ENCODE measurements around the gene WWOX. TPM values are rescaled to one million over a fixed set of nuclear protein-coding genes. Genes with fewer than 3 reads are reported as not detected.

The WWOX gene
- polyA plus RNA-seq, 4 donors: 4.9 to 15.8 (median 7.0) TPM

- FAIRE-seq: no peak
These were observed 472.5 kb downstream of the WWOX start for GRCh38 chr16:78571898-78572358.

GRCh38 chr16:78574571-78574970, 475.1 kb downstream of the WWOX start:
- Histone ChIP-seq H3K4me1 (ENCODE audit: control insufficient read depth in 3 of 3, insufficient read depth in 2 of 3, low read depth in 1 of 3, low read length in 2 of 3) (no peaks in the 10 kb centered on the region), H3K4me3 (ENCODE audit: low read depth in 1 of 3, low read length in 3 of 3) (no peak overlapping the region), H3K27me3 (ENCODE audit: control insufficient read depth in 3 of 3, insufficient read depth in 3 of 3, low read length in 3 of 3) (no peaks in the 10 kb centered on the region), H3K9me3 (ENCODE audit: control insufficient read depth in 2 of 2, insufficient read depth in 1 of 2, low read depth in 1 of 2, low read length in 1 of 2) (peaks cover 0 to 3% of the 10 kb centered on the region in 2 donors), H3K36me3 (ENCODE audit: control insufficient read depth in 3 of 3, insufficient read depth in 2 of 3, low read depth in 1 of 3, low read length in 3 of 3) (no peaks in the 10 kb centered on the region), H3K27ac (ENCODE audit: low read depth in 1 of 3, low read length in 2 of 3) (no peak overlapping the region)
- FAIRE-seq: no peak
- 75 to 91% (median 85%) methylated on average over 2 of the region's 2 CpGs for WGBS, 3 donors
- DNase-seq: no peak

More at GRCh38 chr16:78571898-78572358, 472.5 kb downstream of the WWOX start:
- Histone ChIP-seq H3K27ac (ENCODE audit: low read depth in 1 of 3, low read length in 2 of 3) (no peak overlapping the region), H3K4me1 (ENCODE audit: control insufficient read depth in 3 of 3, insufficient read depth in 2 of 3, low read depth in 1 of 3, low read length in 2 of 3) (no peaks in the 10 kb centered on the region), H3K4me3 (ENCODE audit: low read depth in 1 of 3, low read length in 3 of 3) (no peak overlapping the region), H3K36me3 (ENCODE audit: control insufficient read depth in 3 of 3, insufficient read depth in 2 of 3, low read depth in 1 of 3, low read length in 3 of 3) (no peaks in the 10 kb centered on the region), H3K9me3 (ENCODE audit: control insufficient read depth in 2 of 2, insufficient read depth in 1 of 2, low read depth in 1 of 2, low read length in 1 of 2) (peaks cover 0 to 3% of the 10 kb centered on the region in 2 donors), H3K27me3 (ENCODE audit: control insufficient read depth in 3 of 3, insufficient read depth in 3 of 3, low read length in 3 of 3) (no peaks in the 10 kb centered on the region)
- no peak for DNase-seq
- 88 to 92% (median 89%) methylated on average over 5 of the region's 5 CpGs for WGBS, 3 donors

- H3K9me3 ChIP-seq (ENCODE audit: control insufficient read depth in 2 of 2, insufficient read depth in 1 of 2, low read depth in 1 of 2, low read length in 1 of 2): peaks cover 0 to 3% of the 10 kb centered on the region in 2 donors
- no peak overlapping the region for H3K27ac ChIP-seq (ENCODE audit: low read depth in 1 of 3, low read length in 2 of 3)
- no peaks in the 10 kb centered on the region for H3K36me3 ChIP-seq (ENCODE audit: control insufficient read depth in 3 of 3, insufficient read depth in 2 of 3, low read depth in 1 of 3, low read length in 3 of 3)
- no peak overlapping the region for H3K4me3 ChIP-seq (ENCODE audit: low read depth in 1 of 3, low read length in 3 of 3)
- H3K27me3 ChIP-seq (ENCODE audit: control insufficient read depth in 3 of 3, insufficient read depth in 3 of 3, low read length in 3 of 3): no peaks in the 10 kb centered on the region
- FAIRE-seq (no peak), DNase-seq (no peak)
- no peaks in the 10 kb centered on the region for H3K4me1 ChIP-seq (ENCODE audit: control insufficient read depth in 3 of 3, insufficient read depth in 2 of 3, low read depth in 1 of 3, low read length in 2 of 3)
These were observed 477.5 kb downstream of the WWOX start for GRCh38 chr16:78576941-78577340.

GRCh38 chr16:78577630-78578029, 478.2 kb downstream of the WWOX start:
- DNase-seq (no peak), FAIRE-seq (no peak)
- Histone ChIP-seq H3K36me3 (ENCODE audit: control insufficient read depth in 3 of 3, insufficient read depth in 2 of 3, low read depth in 1 of 3, low read length in 3 of 3) (no peaks in the 10 kb centered on the region), H3K4me3 (ENCODE audit: low read depth in 1 of 3, low read length in 3 of 3) (no peak overlapping the region), H3K4me1 (ENCODE audit: control insufficient read depth in 3 of 3, insufficient read depth in 2 of 3, low read depth in 1 of 3, low read length in 2 of 3) (no peaks in the 10 kb centered on the region), H3K27ac (ENCODE audit: low read depth in 1 of 3, low read length in 2 of 3) (no peak overlapping the region), H3K27me3 (ENCODE audit: control insufficient read depth in 3 of 3, insufficient read depth in 3 of 3, low read length in 3 of 3) (no peaks in the 10 kb centered on the region), H3K9me3 (ENCODE audit: control insufficient read depth in 2 of 2, insufficient read depth in 1 of 2, low read depth in 1 of 2, low read length in 1 of 2) (peaks cover 0 to 3% of the 10 kb centered on the region in 2 donors)
- WGBS, 3 donors: 85 to 89% (median 86%) methylated on average over 6 of the region's 6 CpGs

- no peak overlapping the region for H3K27ac ChIP-seq (ENCODE audit: low read depth in 1 of 3, low read length in 2 of 3)
- H3K27me3 ChIP-seq (ENCODE audit: control insufficient read depth in 3 of 3, insufficient read depth in 3 of 3, low read length in 3 of 3): no peaks in the 10 kb centered on the region
- FAIRE-seq (no peak), DNase-seq (no peak)
- no peaks in the 10 kb centered on the region for H3K36me3 ChIP-seq (ENCODE audit: control insufficient read depth in 3 of 3, insufficient read depth in 2 of 3, low read depth in 1 of 3, low read length in 3 of 3)
- no peaks in the 10 kb centered on the region for H3K4me1 ChIP-seq (ENCODE audit: control insufficient read depth in 3 of 3, insufficient read depth in 2 of 3, low read depth in 1 of 3, low read length in 2 of 3)
- 82 to 89% (median 87%) methylated on average over 7 of the region's 7 CpGs for WGBS, 3 donors
- peaks cover 0 to under 1% of the 10 kb centered on the region in 2 donors for H3K9me3 ChIP-seq (ENCODE audit: control insufficient read depth in 2 of 2, insufficient read depth in 1 of 2, low read depth in 1 of 2, low read length in 1 of 2)
- no peak overlapping the region for H3K4me3 ChIP-seq (ENCODE audit: low read depth in 1 of 3, low read length in 3 of 3)
These were observed 479.6 kb downstream of the WWOX start for GRCh38 chr16:78579020-78579419.

GRCh38 chr16:78583441-78583840, 484.0 kb downstream of the WWOX start:
- Histone ChIP-seq H3K36me3 (ENCODE audit: control insufficient read depth in 3 of 3, insufficient read depth in 2 of 3, low read depth in 1 of 3, low read length in 3 of 3) (no peaks in the 10 kb centered on the region), H3K9me3 (ENCODE audit: control insufficient read depth in 2 of 2, insufficient read depth in 1 of 2, low read depth in 1 of 2, low read length in 1 of 2) (peaks cover 0 to 4% of the 10 kb centered on the region in 2 donors), H3K27me3 (ENCODE audit: control insufficient read depth in 3 of 3, insufficient read depth in 3 of 3, low read length in 3 of 3) (no peaks in the 10 kb centered on the region), H3K27ac (ENCODE audit: low read depth in 1 of 3, low read length in 2 of 3) (no peak overlapping the region), H3K4me1 (ENCODE audit: control insufficient read depth in 3 of 3, insufficient read depth in 2 of 3, low read depth in 1 of 3, low read length in 2 of 3) (no peaks in the 10 kb centered on the region), H3K4me3 (ENCODE audit: low read depth in 1 of 3, low read length in 3 of 3) (no peak overlapping the region)
- FAIRE-seq: no peak
- DNase-seq: no peak
- WGBS, 3 donors: 87 to 94% (median 94%) methylated on average over 3 of the region's 3 CpGs

GRCh38 chr16:78584213-78584860, 484.9 kb downstream of the WWOX start:
- Histone ChIP-seq H3K27me3 (ENCODE audit: control insufficient read depth in 3 of 3, insufficient read depth in 3 of 3, low read length in 3 of 3) (no peaks in the 10 kb centered on the region), H3K4me3 (ENCODE audit: low read depth in 1 of 3, low read length in 3 of 3) (no peak overlapping the region), H3K27ac (ENCODE audit: low read depth in 1 of 3, low read length in 2 of 3) (no peak overlapping the region), H3K36me3 (ENCODE audit: control insufficient read depth in 3 of 3, insufficient read depth in 2 of 3, low read depth in 1 of 3, low read length in 3 of 3) (no peaks in the 10 kb centered on the region), H3K4me1 (ENCODE audit: control insufficient read depth in 3 of 3, insufficient read depth in 2 of 3, low read depth in 1 of 3, low read length in 2 of 3) (no peaks in the 10 kb centered on the region), H3K9me3 (ENCODE audit: control insufficient read depth in 2 of 2, insufficient read depth in 1 of 2, low read depth in 1 of 2, low read length in 1 of 2) (peaks cover 0 to 4% of the 10 kb centered on the region in 2 donors)
- FAIRE-seq (no peak), DNase-seq (no peak)
- WGBS, 3 donors: 84 to 90% (median 86%) methylated on average over 10 of the region's 10 CpGs

- DNase-seq: no peak
- WGBS, 3 donors: 92 to 95% (median 93%) methylated on average over 8 of the region's 8 CpGs
- no peaks in the 10 kb centered on the region for H3K36me3 ChIP-seq (ENCODE audit: control insufficient read depth in 3 of 3, insufficient read depth in 2 of 3, low read depth in 1 of 3, low read length in 3 of 3)
- no peak overlapping the region for H3K4me3 ChIP-seq (ENCODE audit: low read depth in 1 of 3, low read length in 3 of 3)
- peaks cover 0 to 4% of the 10 kb centered on the region in 2 donors for H3K9me3 ChIP-seq (ENCODE audit: control insufficient read depth in 2 of 2, insufficient read depth in 1 of 2, low read depth in 1 of 2, low read length in 1 of 2)
- H3K4me1 ChIP-seq (ENCODE audit: control insufficient read depth in 3 of 3, insufficient read depth in 2 of 3, low read depth in 1 of 3, low read length in 2 of 3): no peaks in the 10 kb centered on the region
- FAIRE-seq: no peak
- H3K27me3 ChIP-seq (ENCODE audit: control insufficient read depth in 3 of 3, insufficient read depth in 3 of 3, low read length in 3 of 3): no peaks in the 10 kb centered on the region
- no peak overlapping the region for H3K27ac ChIP-seq (ENCODE audit: low read depth in 1 of 3, low read length in 2 of 3)
These were observed 485.5 kb downstream of the WWOX start for GRCh38 chr16:78584991-78585390.

- no peak overlapping the region for H3K4me3 ChIP-seq (ENCODE audit: low read depth in 1 of 3, low read length in 3 of 3)
- 93 to 95% (median 93%) methylated on average over 3 of the region's 3 CpGs for WGBS, 3 donors
- H3K27ac ChIP-seq (ENCODE audit: low read depth in 1 of 3, low read length in 2 of 3): no peak overlapping the region
- DNase-seq (no peak), FAIRE-seq (no peak)
- peaks cover 0 to 4% of the 10 kb centered on the region in 2 donors for H3K9me3 ChIP-seq (ENCODE audit: control insufficient read depth in 2 of 2, insufficient read depth in 1 of 2, low read depth in 1 of 2, low read length in 1 of 2)
- H3K36me3 ChIP-seq (ENCODE audit: control insufficient read depth in 3 of 3, insufficient read depth in 2 of 3, low read depth in 1 of 3, low read length in 3 of 3): no peaks in the 10 kb centered on the region
- H3K27me3 ChIP-seq (ENCODE audit: control insufficient read depth in 3 of 3, insufficient read depth in 3 of 3, low read length in 3 of 3): no peaks in the 10 kb centered on the region
- H3K4me1 ChIP-seq (ENCODE audit: control insufficient read depth in 3 of 3, insufficient read depth in 2 of 3, low read depth in 1 of 3, low read length in 2 of 3): peaks cover 0 to 10% (median 0%) of the 10 kb centered on the region in 3 donors
These were observed 489.9 kb downstream of the WWOX start for GRCh38 chr16:78589331-78589730.
